ENCODE data around the gene ERI3.
"Not testable (repeated sequence)": the region's sequence is repeated elsewhere in the genome, so short reads cannot be mapped to it uniquely, and the experiment has no call there.

ERI3 gene

GRCh38 chr1:44229435-44230167, 125.5 kb downstream of the ERI3 start:
- no peak for DNase-seq

DNA sequence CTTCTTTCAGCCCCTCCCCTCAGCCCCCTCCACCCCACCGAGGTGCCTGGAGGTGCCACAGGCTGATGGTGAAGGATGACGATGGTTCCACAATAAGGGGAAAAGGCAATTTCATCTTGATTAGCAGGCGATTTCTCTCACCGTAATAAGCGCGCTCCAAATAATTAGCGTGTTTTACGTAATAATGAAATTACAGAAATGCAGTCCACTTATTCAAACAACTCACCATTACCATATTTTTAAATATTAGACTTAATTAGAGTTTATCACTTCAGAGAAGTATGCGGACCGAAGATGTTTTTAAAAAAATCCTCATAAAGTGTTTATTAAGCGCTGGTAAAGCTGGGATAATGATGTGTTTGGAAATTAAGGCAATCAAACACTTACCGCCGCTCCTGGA, 126.8 kb downstream of the ERI3 start:
- DNase-seq: no peak

- no peak for DNase-seq
Measured at GRCh38 chr1:44227211-44227610, 127.8 kb downstream of the ERI3 start.

GRCh38 chr1:44225761-44226160, 129.3 kb downstream of the ERI3 start:
- DNase-seq: no peak

GRCh38 chr1:44223187-44223610, 131.9 kb downstream of the ERI3 start:
- no peak for DNase-seq

GRCh38 chr1:44222397-44223186, 132.5 kb downstream of the ERI3 start:
- no peak for DNase-seq

GRCh38 chr1:44221769-44222168, 133.3 kb downstream of the ERI3 start:
- no peak for DNase-seq

DNA sequence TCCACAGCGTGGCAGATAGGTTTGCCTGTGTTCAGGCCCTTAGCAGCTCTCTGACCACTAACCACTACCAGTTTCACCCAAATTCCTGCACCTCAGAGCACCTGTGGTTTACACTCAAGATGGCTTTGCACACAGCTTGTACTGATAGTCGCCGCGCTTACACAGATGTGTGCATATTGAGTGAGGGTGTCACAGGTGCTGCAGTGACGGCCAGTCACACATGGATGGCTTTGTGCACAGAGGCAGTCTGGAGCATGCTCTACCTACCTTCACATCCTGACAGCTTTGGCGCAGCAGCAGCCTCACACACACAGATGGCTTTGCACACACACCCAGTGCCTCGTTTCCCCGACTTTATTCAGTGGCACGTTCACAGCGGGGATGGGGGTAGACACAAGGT, 134.3 kb downstream of the ERI3 start:
- DNase-seq: no peak

DNA sequence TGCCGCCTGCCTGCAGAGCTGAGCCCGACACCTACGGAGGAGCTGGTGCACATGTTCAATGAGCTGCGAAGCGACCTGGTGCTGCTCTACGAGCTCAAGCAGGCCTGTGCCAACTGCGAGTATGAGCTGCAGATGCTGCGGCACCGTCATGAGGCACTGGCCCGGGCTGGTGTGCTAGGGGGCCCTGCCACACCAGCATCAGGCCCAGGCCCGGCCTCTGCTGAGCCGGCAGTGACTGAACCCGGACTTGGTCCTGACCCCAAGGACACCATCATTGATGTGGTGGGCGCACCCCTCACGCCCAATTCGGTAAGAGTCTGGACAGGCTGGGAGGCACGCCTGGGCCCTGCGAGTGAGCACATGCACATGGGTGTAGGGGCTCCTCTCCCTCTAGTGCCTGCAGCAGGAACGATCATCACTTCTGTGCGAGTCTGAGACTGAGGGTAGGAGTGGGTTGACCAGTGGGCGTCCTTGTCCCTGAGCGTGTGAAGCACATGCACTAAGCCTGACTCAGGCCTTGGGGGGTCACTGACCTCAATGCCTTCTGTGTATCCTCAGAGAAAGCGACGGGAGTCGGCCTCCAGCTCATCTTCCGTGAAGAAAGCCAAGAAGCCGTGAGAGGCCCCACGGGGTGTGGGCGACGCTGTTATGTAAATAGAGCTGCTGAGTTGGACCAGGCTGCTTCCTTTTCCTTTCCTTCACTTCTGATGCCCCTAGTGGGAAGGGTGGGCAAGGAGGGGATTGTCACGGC, 134.9 kb downstream of the ERI3 start:
- DNase-seq: peak; percentile 85

GRCh38 chr1:44219301-44219626, 135.8 kb downstream of the ERI3 start:
- no peak for DNase-seq

- no peak for DNase-seq
Measured at GRCh38 chr1:44218503-44219300, 136.4 kb downstream of the ERI3 start.

GRCh38 chr1:44217809-44218410, 137.1 kb downstream of the ERI3 start:
- peak; percentile 66 for DNase-seq

DNA sequence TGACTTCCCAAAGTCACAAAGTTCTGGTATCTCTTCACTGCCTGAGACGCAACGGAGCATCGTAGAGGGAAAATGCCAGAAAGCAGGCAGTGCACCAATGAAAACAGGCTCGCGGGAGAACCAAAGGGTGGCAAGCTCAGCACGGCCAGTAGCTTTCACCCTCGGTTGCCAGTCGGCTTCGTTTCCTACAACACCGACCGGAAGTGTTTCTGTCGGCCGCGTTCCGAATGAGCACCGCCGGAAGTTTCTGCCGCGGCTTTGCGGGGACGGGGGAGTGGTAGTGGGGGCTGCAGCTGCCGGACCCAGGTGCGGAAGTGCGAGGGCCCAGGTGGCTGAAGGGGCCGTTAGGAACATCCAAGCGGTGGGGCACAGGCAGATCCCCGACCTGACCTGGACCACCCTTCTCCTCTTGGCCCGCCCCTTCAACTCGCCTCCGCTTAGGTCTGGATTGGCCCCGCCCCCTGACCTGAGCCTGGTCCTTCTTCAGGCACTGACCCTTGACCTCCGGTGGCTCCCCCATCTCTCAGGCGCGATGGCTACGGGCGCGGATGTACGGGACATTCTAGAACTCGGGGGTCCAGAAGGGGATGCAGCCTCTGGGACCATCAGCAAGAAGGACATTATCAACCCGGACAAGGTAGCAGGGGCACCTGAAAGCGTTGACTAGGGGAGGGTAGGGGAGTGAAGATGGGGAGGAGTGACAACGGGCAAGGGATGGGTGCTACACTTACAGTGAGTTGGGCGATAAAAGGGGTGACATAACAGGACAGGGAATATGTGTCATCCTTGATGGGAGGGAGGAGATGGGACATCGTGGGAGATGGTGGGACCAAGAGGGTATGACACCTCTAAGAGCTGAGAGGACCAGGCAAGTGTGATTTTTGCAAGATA, 141.6 kb downstream of the ERI3 start, which contains the start of gene DMAP1:
TSS of gene DMAP1 (plus strand) at position 250 of the 891 bp plus-strand sequence. CDS start at position 533, 283 bp downstream.
- peak; percentile 82 for DNase-seq

GRCh38 chr1:44212355-44213221, 142.5 kb downstream of the ERI3 start:
- no peak for DNase-seq

DNA sequence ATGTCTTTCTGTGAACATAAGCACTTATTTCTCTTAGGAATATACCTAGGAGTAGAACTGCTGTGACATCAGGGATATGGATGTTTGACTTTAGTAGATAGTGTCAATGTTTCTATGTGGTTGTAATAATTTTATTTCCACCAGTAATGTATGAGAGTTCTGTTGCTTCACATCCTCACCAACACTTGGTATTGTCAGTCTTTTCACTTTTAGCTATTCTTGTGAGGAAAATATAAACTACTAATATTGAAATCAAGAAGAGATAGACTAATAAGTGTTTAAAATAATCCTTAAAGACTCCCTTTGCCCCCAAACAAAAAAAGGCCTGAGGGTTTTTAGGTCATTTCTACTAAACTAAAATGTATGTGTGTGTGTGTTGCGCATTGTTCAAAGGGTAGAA, 144.5 kb downstream of the ERI3 start:
- DNase-seq: no peak

GRCh38 chr1:44208226-44208625, 146.8 kb downstream of the ERI3 start:
- DNase-seq: no peak

- not testable (repeated sequence) for DNase-seq
Measured at GRCh38 chr1:44206545-44206944, 148.5 kb downstream of the ERI3 start.

DNA sequence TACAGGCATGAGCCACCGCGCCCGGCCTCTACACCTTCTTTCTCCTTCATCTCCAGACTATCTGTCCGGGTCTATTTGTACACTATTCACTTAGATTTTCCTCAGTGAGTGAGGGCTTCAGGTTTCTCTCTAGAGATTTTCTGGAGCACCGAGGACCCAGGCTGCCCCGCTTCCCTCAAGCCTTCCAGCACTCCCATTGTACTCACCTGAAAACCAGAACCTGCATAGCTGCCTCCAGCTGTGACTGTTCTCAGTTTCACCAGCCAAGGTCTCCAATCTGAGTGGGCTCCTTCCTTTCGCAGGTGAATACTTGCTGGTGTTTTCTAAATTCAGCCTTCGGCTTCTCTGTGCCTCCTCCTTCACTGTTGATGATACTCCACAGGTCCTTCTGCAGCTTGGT, 154.7 kb downstream of the ERI3 start:
- DNase-seq: no peak

DNA sequence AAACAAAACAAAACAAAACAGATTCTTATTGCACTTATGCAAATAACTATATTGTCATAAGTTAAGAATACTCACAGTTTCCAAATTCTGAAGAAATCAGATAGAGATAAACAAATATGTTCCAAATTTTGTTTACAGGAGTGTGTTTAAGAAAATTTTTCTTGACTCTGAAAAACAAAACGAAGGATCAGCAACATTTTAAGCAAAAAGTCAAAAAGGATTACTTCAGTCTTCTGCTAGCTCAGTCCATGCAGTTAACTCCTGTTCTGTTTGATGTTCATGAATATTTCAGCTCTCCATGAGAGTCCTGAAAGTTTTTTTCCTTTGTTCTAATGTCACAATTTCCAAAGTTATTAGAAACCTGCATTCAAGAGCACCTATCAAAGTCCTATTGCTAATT, 180.4 kb downstream of the ERI3 start:
- DNase-seq: no peak

Measured in EL (cell line).